ENCODE measurements around the gene HAUS6.
A peak's percentile ranks its signal among the peaks of the same experiment; 100 is the strongest.
"Not testable (repeated sequence)": the region's sequence is repeated elsewhere in the genome, so short reads cannot be mapped to it uniquely, and the experiment has no call there.

The HAUS6 gene

DNA sequence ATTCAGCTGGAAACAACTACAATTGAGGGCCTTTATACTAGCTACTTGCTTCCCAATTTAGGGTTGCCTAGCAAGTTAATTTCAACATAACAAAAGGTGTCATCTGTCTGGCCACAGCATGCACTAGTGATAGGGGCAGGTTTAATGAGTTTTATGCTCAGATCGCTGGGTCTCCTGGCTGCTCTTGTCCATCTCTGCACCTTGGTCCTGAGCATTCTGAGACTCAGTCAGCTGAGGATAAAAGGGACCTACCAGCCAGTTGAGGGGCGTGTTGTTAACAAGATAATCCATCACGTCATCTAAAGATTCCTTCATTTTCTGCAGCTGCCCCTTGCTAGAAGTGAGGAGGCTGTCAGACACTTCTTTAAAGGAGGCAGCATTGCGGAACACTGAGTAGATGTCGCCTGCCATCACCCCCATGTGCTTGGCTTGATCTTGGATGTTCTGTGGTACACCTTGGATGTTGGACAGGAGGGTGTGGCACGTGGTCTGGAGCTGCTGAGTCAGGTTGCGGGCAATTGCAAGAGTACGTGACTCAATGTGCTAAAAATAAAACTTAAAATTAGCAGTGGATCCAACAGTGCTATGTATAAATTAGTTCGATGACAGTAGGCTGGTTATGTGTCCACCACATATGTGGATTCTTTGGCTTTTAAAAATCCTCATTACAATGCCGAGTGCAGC is 13.5 kb upstream of the HAUS6 start:
- FAIRE-seq (no peak), DNase-seq (ENCODE audit: insufficient read length, low spot score) (no peak)

DNA sequence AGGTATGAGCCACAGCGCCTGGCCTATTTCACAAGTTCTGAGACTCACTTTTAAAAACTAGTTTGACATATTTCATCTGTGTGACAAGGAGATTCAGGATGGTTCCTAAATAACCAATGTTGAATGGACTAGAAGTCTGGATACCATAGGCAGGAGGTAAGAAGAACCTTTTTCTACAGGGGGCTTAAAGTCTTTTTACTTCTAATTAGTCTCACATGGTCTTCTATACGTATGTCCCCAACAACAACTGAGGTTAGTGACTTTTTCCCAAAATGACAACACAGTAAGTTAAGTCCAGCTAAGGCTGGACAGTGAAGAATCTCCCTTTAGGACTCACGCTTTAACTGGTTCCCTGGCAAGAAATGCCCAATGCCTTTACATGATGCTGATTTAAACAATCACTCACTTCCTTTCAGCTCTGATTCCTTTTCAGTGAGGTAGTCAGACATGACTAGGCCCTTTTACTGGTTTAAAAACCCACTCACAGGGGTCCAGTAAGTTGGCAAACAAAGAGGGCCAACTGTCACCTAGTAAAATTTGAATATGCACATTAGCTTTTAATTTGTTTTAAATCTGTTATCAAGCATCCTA is 12.1 kb upstream of the HAUS6 start:
- FAIRE-seq (no peak), DNase-seq (ENCODE audit: insufficient read length, low spot score) (no peak)

DNA sequence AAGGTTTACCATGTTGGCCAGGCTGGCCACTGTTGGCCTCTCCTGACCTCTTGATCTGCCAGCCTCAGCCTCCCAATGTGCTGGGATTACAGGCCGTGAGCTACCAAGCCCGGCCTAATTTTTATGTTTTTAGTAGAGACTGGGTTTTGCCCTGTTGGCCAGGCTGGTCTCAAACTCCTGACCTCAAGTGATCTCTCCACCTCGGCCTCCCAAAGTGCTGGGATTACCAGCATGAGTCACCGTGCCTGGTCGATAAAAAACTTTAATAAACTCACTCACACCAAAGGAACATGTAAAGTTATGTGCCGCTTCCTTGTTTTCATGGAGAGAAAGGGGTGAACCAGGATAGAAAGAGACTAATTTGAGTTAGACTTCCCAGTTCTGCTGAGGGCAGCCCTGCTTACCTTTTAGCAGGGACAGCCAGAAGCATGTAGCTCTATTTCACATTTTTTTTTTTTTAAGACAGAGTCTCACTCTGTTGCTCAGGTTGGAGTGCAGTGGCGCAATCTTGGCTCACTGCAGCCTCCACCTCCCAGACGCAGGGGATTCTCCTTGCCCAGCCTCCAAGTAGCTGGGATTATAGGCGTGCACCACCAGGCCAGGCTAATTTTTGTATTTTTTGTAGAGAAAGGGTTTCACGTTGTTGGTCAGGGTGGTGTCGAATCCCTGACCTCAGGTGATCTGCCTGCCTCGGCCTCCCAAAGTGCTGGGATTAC is 11.4 kb upstream of the HAUS6 start:
- no peak for FAIRE-seq
- DNase-seq (ENCODE audit: insufficient read length, low spot score), result no peak

DNA sequence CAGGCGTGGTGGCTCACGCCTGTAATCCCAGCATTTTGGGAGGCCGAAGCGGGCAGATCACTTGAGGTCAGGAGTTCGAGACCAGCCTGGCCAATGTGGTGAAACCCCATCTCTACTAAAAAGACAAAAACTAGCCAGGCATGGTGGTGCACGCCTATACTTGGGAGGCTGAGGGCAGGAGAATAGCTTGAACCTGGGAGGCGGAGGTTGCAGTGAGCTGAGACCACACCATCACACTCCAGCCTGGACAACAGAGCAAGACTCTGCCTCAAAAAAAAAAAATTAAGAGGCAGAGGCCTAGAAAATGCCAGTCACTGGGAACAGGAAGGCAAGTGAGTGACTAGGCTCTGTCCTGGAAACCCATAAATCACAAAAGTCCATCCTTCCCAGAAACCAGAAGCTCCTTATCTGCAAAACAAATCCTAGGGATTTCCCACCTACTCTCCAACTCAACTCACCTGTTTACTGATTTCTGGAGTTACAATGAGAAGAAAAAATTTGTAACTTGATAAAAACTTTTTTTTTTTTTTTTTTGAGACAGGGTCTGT is 10.4 kb upstream of the HAUS6 start:
- FAIRE-seq, result not testable (repeated sequence)

DNA sequence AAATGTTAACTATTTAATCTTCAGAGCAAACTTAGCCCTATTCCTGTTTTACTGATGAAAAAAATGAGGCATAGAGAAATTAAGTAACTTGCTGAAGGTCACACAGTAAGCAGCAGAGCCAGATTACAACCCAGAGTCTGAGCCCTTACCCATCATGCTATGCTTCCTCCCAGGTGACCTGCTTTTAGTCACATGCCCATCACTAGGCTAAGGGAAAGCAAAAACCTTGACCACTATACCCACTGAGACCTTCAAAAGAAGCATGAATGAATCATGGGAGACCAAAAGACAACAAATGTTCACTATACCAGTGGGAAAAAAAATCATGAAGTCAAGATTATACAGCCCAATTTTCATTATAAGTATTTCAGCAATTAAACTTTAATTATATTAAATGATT is 5.3 kb upstream of the HAUS6 start:
- FAIRE-seq, result no peak
- no peak for DNase-seq (ENCODE audit: insufficient read length, low spot score)

More for the DNA sequence above, 10.4 kb upstream of the HAUS6 start:
- DNase-seq (ENCODE audit: insufficient read length, low spot score), result not testable (repeated sequence)

DNA sequence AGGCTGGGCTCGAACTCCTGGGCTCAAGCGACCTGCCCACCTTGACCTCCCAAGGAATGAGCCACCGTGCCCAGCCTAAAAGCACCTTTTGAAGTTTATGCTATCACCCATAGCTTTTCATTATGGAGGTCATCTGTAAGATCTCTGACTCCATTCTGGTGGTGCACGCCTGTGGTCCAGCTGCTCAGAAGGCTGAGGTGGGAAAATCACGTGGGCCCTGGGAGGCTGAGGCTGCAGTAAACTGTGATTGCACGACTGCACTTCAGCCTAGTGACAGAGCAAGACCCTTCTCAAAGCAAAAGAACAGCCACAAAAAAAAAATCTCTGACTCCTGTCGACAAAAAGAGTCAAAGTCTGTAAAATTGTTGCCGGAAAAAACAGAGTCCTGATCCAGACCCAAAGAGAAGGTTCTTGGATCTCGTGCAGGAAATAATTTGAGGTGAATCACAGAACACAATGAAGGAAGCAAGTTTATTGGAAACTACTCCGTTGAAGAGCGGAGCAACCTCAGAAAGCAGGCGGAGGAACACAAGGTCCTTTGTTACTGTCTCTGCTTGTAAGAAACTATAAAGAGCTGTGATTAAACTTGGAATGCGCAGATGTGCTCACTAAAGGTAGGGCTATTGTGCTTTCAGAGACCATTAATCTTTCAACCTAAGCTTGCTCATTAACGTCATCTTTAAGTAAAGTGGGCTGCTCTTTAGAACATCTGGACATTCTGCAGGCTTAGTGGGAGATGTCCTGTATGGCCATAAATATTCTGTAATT is 2.0 kb upstream of the HAUS6 start:
- no peak for FAIRE-seq
- no peak for DNase-seq (ENCODE audit: insufficient read length, low spot score)

DNA sequence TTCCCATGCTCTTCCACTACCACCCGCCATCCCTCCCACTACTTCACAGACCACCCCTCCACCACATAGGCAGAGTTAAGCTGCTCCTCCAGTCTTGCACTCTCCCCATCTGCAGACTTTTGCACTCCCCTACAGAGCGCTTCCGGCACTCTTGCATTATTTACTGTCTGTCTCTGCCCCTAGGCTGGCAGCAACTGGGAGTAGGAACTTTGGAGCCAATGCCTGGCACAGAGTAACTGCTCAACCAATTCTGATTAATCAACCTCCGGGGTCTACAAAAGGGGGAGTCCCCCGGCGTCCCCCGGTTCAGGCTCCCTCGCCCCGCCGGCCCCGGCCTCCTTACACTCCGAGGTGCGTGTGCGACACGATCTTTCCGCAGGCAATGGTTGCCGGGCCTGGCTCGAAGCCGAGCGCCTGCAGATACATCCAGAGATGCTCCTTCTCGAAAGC is 498 bp downstream of the HAUS6 start:
- DNase-seq (ENCODE audit: insufficient read length, low spot score) (peak; percentile 19), FAIRE-seq (no peak)

DNA sequence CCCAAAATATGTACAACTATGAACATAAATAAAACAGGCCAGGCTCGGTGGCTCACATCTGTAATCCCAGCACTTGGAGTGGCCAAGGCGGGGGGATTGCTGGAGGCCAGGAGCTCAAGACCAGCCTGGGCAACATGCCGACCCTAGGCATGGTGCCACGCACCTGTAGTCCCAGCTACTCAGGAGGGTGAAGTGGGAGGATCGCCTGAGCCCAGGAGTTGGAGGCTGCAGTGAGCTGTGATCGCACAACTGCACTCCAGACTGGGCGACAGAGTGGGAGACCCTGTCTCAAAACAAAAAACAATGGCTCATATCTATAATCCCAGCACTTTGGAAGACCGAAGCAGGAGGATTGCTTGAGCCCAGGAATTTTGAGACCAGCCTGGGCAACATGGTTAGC is 1.5 kb downstream of the HAUS6 start:
- DNase-seq (ENCODE audit: insufficient read length, low spot score) (no peak), FAIRE-seq (no peak)

DNA sequence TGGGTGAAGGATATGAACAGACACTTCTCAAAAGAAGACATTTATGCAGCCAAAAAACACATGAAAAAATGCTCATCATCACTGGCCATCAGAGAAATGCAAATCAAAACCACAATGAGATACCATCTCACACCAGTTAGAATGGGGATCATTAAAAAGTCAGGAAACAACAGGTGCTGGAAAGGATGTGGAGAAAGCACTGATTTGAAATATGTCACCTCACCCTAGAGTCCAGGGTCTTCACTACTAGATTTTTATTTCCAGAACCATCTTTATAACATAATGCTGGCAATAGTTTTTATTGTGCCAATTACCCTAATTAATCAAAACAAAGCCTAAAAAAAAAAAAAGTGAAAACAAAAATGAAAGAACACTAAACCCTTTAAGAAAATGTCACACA is 5.3 kb downstream of the HAUS6 start:
- DNase-seq (ENCODE audit: insufficient read length, low spot score); FAIRE-seq: not testable (repeated sequence)

DNA sequence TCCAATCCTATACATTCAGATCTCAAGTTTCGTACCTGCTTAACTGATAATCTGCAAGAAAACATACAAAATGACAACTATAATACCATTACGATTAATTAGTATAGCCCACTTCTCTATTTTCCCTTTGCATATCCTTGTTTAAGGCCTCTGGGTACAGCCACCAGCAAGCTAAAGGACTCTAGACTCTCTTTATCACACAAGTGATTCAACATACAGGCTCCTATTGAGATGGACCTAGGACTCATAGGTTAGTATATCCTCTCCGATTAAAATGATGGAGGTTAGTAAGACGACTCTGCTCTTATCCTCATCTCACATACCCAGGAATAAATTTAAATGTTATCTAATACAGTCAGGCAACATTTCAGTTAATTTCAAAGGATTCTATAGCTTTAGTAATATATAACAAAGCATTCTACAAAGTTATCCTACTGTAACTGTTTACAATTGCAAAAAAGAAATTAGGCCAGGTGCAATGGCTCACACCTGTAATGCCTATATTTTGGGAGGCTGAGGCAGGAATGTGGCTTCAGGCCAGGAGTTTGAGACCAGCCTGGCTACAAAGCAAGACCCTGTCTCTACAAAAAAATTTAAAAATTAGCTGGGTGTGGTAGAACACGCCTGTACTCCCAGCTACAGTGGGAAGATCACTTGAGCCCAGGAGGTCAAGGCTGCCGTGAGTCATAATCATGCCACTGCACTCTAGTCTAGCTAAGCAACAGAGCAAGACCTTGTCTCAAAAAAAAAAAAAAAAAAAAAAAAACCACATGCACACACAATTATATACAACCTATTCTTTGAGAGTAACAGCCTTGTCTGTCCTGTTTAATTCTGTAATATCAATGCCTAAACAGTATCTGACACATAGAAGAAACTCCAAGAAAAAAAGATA is 15.4 kb downstream of the HAUS6 start:
- FAIRE-seq (no peak), DNase-seq (ENCODE audit: insufficient read length, low spot score) (no peak)

DNA sequence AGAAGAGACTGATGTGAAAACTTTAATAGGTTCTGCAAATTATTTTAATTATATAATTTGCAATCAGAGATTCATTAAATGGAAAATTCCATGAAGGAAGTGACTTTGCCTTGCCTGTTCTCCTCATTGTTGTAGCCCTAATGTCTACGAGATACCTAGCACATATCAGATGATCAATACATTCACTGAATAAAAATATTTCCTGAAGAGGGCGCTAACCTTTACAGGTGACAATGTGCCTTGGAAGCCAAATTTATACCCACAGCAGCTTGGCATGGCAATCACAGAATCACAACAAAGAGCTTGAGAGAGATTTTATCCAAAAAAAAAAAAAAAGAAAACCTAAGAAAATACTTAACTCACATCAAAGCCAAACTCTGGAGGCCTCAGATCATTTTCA is 17.4 kb downstream of the HAUS6 start:
- FAIRE-seq, result no peak
- no peak for DNase-seq (ENCODE audit: insufficient read length, low spot score)

DNA sequence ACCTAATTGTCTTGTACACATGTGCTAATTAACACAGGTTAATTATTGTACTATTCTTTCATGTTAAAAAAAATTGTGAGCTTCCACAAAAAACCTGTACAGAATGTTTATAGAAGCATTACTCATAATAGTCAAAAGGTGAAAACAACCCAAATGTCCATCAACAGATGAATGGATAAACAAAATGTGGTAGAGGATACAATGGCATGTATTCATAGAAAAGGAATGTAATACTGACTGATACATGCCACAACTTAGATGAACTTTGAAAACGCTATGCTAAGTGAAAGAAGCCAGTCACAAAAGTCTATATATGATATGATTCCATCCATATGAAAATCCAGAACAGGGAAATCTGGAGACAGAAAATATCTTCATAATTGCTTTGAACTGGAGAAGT is 27.9 kb downstream of the HAUS6 start:
- FAIRE-seq (no peak), DNase-seq (ENCODE audit: insufficient read length, low spot score) (no peak)

DNA sequence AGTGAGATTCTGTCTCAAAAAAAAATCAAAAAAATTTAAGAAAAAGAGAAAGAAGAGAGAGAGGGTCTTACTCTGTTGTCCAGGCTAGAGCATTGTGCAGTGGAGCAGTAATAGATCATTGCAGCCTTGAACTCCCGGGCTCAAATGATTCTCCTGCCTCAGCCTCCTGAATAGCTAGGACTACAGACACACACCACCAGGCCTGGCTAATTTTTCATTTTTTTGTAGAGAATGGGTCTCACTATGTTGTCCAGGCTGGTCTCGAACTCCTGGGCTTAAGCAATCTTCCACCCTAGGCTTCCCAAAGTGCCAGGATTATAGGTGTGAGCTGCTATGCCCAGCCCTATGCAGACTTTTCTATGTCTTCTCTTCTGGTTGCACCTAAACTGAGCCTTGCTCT is 28.5 kb downstream of the HAUS6 start:
- no peak for DNase-seq (ENCODE audit: insufficient read length, low spot score)
- FAIRE-seq, result no peak

DNA sequence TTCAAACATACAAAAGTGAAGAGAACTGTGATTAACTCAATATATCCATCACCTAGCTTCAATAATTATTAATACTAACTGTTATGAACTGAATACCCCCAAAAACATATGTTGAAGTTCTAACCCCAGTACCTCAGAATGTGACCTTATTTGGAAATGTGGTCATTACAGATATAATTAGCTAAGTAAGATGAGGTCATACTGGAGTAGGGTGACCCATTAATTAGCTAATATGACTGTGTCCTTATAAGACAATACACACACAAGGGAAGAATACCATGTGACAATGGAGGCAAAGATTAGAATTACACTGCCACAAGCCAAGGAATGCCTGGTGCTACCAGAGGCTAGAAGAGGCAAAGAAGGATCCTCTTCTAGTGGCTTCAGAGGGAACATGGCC is 45.7 kb downstream of the HAUS6 start:
- no peak for FAIRE-seq
- no peak for DNase-seq (ENCODE audit: insufficient read length, low spot score)

DNA sequence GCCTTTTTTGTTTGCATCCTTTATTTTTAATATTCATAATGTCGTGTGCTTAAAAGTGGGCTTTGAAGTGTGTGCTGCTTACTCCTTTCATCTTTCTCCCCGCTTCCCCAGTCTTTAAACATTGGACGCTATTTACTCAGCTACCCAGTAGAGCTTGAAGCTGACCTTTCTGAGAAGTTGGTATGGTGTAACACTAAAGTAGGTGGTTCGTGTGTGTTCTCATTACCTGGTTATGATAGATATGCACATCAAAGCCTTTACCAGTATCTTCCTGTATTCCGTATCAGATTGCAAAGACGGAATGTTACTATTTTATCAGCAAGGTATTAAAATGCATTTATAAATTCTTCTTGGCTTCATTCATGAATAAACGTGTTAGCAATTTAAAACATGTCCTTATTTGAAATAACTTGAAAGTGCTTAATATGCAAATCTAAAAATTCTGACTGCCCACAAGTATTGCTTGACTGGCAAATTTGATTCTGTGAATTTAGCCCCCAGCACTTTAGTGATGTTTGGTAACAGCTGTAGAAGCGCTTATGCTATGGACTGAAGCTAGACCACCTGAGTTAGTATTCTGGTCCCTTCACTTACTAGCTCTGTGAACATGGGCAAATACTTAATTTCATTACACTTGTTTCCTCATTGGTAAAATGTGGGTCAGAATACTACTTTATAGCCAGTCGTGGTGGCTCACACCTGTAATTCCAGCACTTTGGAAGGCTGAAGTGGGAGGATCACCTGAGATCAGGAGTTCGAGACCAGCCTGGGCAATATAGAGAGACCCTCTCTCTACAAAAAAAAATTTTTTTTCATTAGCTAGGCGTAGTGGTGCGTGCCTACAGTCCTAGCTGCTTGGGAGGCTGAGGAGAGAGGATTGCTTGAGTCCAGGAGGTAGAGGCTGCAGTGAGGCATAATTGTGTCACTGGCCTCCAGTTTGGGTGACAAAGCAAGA is 51.8 kb downstream of the HAUS6 start:
- DNase-seq (ENCODE audit: insufficient read length, low spot score) (no peak), FAIRE-seq (no peak)

DNA sequence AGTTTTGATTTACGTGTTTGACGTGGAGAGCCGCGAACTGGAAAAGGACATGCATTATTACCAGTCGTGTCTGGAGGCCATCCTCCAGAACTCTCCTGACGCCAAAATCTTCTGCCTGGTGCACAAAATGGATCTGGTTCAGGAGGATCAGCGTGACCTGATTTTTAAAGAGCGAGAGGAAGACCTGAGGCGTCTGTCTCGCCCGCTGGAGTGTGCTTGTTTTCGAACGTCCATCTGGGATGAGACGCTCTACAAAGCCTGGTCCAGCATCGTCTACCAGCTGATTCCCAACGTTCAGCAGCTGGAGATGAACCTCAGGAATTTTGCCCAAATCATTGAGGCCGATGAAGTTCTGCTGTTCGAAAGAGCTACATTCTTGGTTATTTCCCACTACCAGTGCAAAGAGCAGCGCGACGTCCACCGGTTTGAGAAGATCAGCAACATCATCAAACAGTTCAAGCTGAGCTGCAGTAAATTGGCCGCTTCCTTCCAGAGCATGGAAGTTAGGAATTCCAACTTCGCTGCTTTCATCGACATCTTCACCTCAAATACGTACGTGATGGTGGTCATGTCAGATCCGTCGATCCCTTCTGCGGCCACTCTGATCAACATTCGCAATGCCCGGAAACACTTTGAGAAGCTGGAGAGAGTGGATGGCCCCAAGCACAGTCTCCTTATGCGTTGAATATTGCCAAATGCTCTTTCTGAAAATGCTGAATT is 52.6 kb downstream of the HAUS6 start:
- no peak for DNase-seq (ENCODE audit: insufficient read length, low spot score)

DNA sequence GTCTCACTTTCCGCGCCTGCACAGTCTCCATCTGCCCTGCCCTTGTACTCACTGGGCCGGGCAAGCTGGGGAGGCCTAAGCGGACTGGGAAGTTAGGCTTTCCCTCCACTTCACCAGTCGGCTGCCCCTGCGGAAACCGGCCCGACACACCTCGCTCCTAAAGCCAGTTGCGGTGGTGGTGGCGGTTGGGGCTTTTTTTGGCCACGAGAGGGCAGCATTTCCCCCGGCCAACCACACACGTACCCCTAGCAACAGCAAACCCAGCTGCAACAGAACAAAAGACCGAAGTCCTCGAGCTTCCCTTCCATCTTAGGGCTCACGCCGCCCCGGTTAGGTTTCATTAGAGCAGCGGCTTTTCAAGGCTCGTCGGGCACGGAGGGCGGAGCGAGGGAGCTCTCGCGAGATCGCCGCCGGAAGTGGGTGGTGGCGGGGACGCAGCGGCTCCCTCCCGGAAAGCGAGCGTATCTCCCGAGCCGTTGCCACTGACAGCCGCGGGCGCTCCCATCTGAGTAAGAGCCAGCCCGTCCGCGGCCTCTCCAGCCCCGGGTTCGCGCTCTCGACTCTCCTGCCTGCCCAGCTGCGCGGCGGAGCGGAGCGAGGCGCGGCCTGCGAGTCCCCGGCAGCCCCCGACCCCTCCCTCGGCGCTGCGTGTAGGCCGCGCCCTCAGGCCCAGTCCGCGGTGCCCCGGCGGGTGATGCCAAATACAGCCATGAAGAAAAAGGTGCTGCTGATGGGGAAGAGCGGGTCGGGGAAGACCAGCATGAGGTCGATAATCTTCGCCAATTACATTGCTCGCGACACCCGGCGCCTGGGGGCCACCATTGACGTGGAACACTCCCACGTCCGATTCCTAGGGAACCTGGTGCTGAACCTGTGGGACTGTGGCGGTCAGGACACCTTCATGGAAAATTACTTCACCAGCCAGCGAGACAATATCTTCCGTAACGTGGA is 53.5 kb downstream of the HAUS6 start, which contains the start of gene RRAGA:
RRAGA (plus strand) TSS at position 462 of the 951 bp plus-strand sequence; CDS start at position 695, 233 bp downstream.
- FAIRE-seq, result peak; percentile 4
- peak; percentile 83 for DNase-seq (ENCODE audit: insufficient read length, low spot score)

More for the DNA sequence above, 52.6 kb downstream of the HAUS6 start:
- FAIRE-seq, result no peak

Data from HTR-8/SVneo (cell line).